ENCODE data around the gene DISP2.

Gene DISP2

DNA sequence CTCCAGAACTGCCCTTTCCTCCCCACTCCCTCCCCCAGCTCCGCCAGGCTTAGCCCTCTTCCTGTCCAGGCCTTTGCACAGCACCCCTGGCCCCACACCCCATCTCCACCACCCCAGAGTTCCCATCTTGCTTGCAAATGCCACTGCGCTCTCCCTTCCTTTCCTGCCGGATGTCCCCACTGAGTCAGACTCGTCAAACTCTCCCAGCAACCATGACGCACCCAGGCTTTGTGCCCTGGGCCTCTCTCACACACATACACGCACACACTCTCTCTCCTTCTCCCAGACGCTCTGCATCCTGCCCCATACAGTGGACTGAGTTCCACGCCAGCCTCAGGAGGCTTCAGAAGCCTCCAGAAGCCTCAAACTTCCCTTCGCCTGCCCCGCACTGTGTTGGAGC, 14.5 kb upstream of the DISP2 start:
- DNase-seq: no peak

- no peak for DNase-seq
Measured at GRCh38 chr15:40344217-40344616, 13.8 kb upstream of the DISP2 start.

DNA sequence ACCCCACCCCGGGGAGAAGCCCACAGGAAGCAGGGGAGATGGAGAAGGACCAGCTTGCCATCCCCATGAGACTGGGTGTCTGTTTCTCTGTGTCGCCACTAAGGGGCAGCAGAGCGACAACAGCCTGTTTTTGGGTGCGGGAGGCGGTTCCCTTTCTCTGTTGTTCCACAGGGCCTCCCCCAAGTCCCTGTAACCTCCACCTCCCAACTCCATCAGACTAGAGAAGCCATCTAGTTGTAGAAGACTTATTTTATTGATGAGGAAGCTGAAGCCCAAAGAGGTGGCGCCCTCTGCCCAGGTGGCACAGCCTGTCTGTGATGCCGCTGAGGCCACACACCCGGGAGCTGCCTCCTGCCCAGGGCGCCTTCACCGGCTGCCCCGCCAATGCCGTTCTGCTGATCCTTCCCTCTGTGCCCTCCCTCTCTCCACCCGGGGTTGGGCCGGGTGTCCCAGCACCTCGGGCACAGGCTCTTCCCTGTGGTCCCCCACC, 13.3 kb upstream of the DISP2 start:
- peak; percentile 79 for DNase-seq

- no peak for DNase-seq
Measured at GRCh38 chr15:40345225-40345866, 12.7 kb upstream of the DISP2 start.

DNA sequence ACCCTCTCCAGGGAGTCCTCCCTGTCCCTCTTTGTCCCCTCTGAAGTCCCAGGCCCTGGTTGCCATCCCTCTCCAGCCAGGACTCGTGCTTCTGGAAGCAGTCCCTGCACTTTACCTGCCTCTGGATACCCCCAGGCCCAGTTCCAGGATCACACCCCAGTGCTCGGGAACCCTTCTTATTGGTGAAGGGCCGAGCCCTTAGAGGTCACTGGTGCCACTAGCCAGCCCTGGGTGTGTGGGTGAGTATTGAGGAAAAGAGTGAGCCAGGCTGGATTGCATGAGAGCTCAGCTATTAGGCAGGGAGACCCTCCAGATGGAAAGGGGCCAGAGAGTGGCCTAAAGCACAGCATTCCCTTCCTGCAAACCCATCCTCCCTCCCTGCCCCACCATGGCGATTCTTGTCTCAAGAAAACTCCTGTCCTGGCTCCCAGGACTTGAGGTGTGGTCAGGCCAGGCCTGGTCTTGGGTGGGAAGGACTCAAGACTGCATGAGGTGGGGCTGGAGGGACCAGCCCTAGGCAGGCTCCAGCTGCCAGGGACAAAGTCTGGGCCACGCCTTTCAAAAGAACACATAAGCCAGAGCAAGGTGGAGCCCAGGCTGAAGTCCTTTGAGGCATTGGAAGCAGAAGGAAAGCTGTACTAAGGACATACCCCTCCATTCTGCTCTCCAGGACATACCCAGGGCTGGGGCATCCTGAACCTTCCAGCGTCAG, 12.0 kb upstream of the DISP2 start:
- no peak for DNase-seq

GRCh38 chr15:40346579-40347558, 11.2 kb upstream of the DISP2 start:
- DNase-seq: no peak

- no peak for DNase-seq
Measured at GRCh38 chr15:40347559-40348473, 10.2 kb upstream of the DISP2 start.

- no peak for DNase-seq
Measured at GRCh38 chr15:40348474-40348870, 9.5 kb upstream of the DISP2 start.

- no peak for DNase-seq
Measured at GRCh38 chr15:40349163-40349562, 8.9 kb upstream of the DISP2 start.

- no peak for DNase-seq
Measured at GRCh38 chr15:40352281-40352901, 5.6 kb upstream of the DISP2 start.

DNA sequence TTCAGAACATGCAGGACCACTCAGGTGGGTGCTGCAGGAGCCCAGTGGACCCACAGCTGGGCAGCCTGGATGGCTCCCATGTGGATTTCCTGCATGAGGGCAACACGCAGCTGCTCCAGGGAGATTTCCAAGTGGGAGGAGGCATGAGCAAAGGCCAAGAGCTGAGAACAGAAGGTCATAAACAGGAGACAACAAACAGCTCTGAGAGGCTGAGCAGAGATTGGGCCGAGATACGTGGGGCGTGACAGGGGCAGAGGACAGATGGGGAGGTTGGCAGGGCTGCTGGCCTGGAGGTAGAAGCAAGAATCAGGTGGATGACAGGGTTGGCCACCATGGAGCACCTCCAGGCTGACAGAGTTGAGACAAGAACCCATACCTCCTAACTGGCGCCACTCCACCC, 4.3 kb upstream of the DISP2 start:
- DNase-seq: no peak

- no peak for DNase-seq
Measured at GRCh38 chr15:40354408-40355171, 3.4 kb upstream of the DISP2 start.

DNA sequence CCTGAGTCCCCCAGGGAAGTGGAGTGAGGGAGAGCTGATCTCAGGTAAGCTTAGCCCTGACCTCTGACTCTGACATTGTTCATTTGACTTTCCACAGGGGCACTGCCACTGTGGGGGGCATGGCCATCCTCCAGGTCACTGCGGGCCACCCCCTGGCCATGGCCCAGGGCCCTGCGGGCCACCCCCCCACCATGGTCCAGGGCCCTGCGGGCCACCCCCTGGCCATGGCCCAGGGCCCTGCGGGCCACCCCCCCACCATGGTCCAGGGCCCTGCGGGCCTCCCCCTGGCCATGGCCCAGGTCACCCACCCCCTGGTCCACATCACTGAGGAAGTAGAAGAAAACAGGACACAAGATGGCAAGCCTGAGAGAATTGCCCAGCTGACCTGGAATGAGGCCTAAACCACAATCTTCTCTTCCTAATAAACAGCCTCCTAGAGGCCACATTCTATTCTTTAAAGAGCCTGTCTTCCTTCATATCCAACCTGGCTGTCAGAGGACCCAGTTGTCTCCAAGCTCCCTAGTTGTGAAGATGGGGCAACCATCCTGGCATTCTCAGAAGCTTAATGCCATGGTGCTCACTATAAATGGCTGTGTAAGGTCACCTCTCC, 1.9 kb upstream of the DISP2 start:
- DNase-seq: no peak

DNA sequence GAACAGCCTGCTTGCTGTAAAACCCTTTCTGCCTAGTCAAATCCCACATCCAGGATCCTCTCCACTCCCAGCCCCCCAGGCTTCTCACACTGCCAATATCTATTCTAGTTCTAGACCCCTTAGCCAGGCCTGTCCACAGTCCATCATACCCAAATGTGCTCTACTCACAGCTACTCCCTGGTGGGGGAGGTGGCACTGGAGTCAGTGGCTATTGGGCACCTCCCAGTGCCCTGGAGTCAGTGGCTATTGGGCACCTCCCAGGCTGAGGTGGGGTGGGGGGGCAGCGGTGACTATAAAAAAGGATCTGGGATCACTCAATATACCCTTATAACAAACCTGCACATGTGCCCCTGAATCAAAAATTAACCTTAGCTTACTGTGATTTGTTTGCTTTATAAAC, 773 bp upstream of the DISP2 start:
- DNase-seq: no peak

- DNase-seq: peak; percentile 23
Measured at GRCh38 chr15:40358471-40359353, 693 bp downstream of the DISP2 start.

GRCh38 chr15:40360015-40360414, 2.0 kb downstream of the DISP2 start:
- DNase-seq: no peak

- DNase-seq: no peak
Measured at GRCh38 chr15:40361640-40362039, 3.6 kb downstream of the DISP2 start.

DNA sequence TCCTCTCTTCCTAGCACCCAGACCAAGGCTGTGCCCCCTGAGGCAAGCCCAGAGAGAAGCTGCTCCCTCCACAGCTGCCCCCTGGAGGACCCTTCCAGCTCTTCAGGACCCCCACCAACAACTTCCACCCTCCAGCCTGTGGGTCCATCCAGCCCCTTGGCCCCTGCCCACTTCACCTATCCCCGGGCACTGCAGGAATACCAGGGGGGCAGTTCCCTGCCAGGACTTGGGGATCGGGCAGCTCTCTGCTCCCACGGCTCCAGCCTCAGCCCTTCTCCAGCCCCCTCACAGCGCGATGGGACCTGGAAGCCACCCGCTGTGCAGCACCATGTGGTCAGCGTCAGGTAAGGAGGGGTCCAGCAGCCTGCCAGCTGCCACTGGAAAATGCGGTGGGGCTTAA, 5.6 kb downstream of the DISP2 start:
- DNase-seq: no peak

GRCh38 chr15:40364251-40364650, 6.2 kb downstream of the DISP2 start:
- DNase-seq: no peak

DNA sequence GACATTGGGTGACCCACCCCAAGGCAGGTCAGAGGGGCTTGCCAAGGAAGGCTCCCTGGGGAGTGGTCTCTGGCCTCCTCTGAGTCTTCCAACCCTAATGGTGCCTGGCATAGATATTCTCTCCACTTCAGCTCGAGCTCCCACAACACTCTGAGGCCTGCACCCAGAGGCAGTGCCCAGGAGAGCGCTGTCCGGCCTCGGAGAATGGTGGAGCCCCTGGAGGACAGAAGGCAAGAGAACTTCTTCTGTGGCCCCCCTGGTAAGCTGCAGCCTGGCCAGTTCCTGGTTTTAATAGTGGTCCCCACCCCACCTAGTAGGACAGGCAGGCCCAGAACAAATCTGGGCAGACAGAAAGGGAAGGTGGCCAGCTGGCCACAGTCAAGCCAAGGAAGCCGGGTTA, 7.0 kb downstream of the DISP2 start:
- DNase-seq: no peak

Data from CD4-positive, alpha-beta T cell treated with Interleukin-21 for 1 hour (primary cell).